HG03558 (cell line): ENCODE measurements around the gene LYZL6.
"Not testable (repeated sequence)": the region's sequence is repeated elsewhere in the genome, so short reads cannot be mapped to it uniquely, and the experiment has no call there.

Source experiments
- ATAC-seq: cut with Tn5 transposase; IDR thresholded peaks from one replicate; pipeline ENCODE4 v1.9.1; 2021; ENCODE audit warnings: moderate number of reproducible peaks; ENCODE audit not compliant: unreplicated experiment; ENCODE audit errors: extremely low read depth

Gene LYZL6

GRCh38 chr17:35912339-35912912, 31.1 kb downstream of the LYZL6 start:
- no peak for ATAC-seq

- no peak for ATAC-seq
Observed at GRCh38 chr17:35909408-35909807, 34.1 kb downstream of the LYZL6 start.

- ATAC-seq: no peak
Observed at GRCh38 chr17:35907691-35908090, 35.8 kb downstream of the LYZL6 start.

- no peak for ATAC-seq
Observed at GRCh38 chr17:35906926-35907637, 36.4 kb downstream of the LYZL6 start.

- ATAC-seq: no peak
Observed at GRCh38 chr17:35906191-35906925, 37.2 kb downstream of the LYZL6 start.

GRCh38 chr17:35903451-35903850, 40.1 kb downstream of the LYZL6 start:
- ATAC-seq: no peak

- no peak for ATAC-seq
Observed at GRCh38 chr17:35901631-35902175, 41.8 kb downstream of the LYZL6 start.

- no peak for ATAC-seq
Observed at GRCh38 chr17:35900708-35901480, 42.6 kb downstream of the LYZL6 start.

GRCh38 chr17:35900280-35900679, 43.2 kb downstream of the LYZL6 start:
- ATAC-seq: no peak

GRCh38 chr17:35898283-35899070, 45.0 kb downstream of the LYZL6 start:
- ATAC-seq: no peak

GRCh38 chr17:35897772-35898171, 45.7 kb downstream of the LYZL6 start:
- ATAC-seq: not testable (repeated sequence)

- no peak for ATAC-seq
Observed at GRCh38 chr17:35895636-35896587, 47.6 kb downstream of the LYZL6 start.

GRCh38 chr17:35894206-35894605, 49.3 kb downstream of the LYZL6 start:
- no peak for ATAC-seq

- no peak for ATAC-seq
Observed at GRCh38 chr17:35893751-35894150, 49.8 kb downstream of the LYZL6 start.

- no peak for ATAC-seq
Observed at GRCh38 chr17:35892091-35893035, 51.1 kb downstream of the LYZL6 start.

- ATAC-seq: no peak
Observed at GRCh38 chr17:35891269-35891668, 52.2 kb downstream of the LYZL6 start.

- ATAC-seq: no peak
Observed at GRCh38 chr17:35890774-35891155, 52.7 kb downstream of the LYZL6 start.
